ENCODE measurements around the gene NPHP4. TPM values are rescaled to one million over a fixed set of nuclear protein-coding genes. Genes with fewer than 3 reads are reported as not detected.

Gene NPHP4
- total RNA-seq, 6 experiments from 2014 or later: 1.5 to 6.0 (median 2.0) TPM

- H3K36me3 ChIP-seq: no peaks in the 10 kb centered on the region
- no peaks in the 10 kb centered on the region for H3K27me3 ChIP-seq
- H3K4me3 ChIP-seq: no peak overlapping the region
- TF ChIP-seq POLR2A (IDR thresholded peaks at IDR 0.05) (no peak), CTCF (IDR thresholded peaks at IDR 0.05) (no peak)
- no peaks in the 10 kb centered on the region for H3K4me1 ChIP-seq
- ATAC-seq: no peak
- WGBS (ENCODE audit: insufficient coverage, low coverage, low lambda C conversion rate, missing lambda C conversion rate): 69% methylated on average over 8 of the region's 12 CpGs
- intact Hi-C loops (cut with DNase I): no loop called here
- peak in 2 of 3 donors; percentile 30 to 35 for DNase-seq
- H3K9me3 ChIP-seq: no peaks in the 10 kb centered on the region
- H3K27ac ChIP-seq: no peak overlapping the region
Measured at GRCh38 chr1:5889901-5890300, 102.3 kb downstream of the NPHP4 start.

- Histone ChIP-seq H3K36me3 (no peaks in the 10 kb centered on the region), H3K4me3 (no peak overlapping the region), H3K9me3 (no peaks in the 10 kb centered on the region), H3K27me3 (no peaks in the 10 kb centered on the region), H3K4me1 (no peaks in the 10 kb centered on the region), H3K27ac (no peak overlapping the region)
- no CpG with 5 or more reads among the region's 12 CpGs for WGBS (ENCODE audit: insufficient coverage, low coverage, low lambda C conversion rate, missing lambda C conversion rate)
- ATAC-seq (no peak), DNase-seq (peak in 2 of 3 donors; percentile 29 to 34)
- TF ChIP-seq CTCF (IDR thresholded peaks at IDR 0.05) (no peak), POLR2A (IDR thresholded peaks at IDR 0.05) (no peak)
- intact Hi-C loops (cut with DNase I): no loop called here
Measured at GRCh38 chr1:5889462-5889861, 102.8 kb downstream of the NPHP4 start.

GRCh38 chr1:5888606-5889211 is 103.5 kb downstream of the NPHP4 start:
- ATAC-seq: no peak
- 83% methylated on average over 11 of the region's 13 CpGs for WGBS (ENCODE audit: insufficient coverage, low coverage, low lambda C conversion rate, missing lambda C conversion rate)
- intact Hi-C loops (cut with DNase I): no loop called here

GRCh38 chr1:5887971-5888361 is 104.3 kb downstream of the NPHP4 start:
- Histone ChIP-seq H3K27me3 (no peaks in the 10 kb centered on the region), H3K4me1 (no peaks in the 10 kb centered on the region), H3K9me3 (no peaks in the 10 kb centered on the region), H3K4me3 (no peak overlapping the region), H3K36me3 (no peaks in the 10 kb centered on the region), H3K27ac (no peak overlapping the region)
- peak in 1 of 3 donors; percentile 30 for DNase-seq
- ATAC-seq: no peak
- TF ChIP-seq CTCF (IDR thresholded peaks at IDR 0.05) (no peak), POLR2A (IDR thresholded peaks at IDR 0.05) (no peak)
- 60% methylated on average over 1 of the region's 15 CpGs for WGBS (ENCODE audit: insufficient coverage, low coverage, low lambda C conversion rate, missing lambda C conversion rate)
- intact Hi-C loops (cut with DNase I): no loop called here

More at GRCh38 chr1:5888606-5889211, 103.5 kb downstream of the NPHP4 start:
- H3K27ac ChIP-seq: no peak overlapping the region
- no peak overlapping the region for H3K4me3 ChIP-seq
- H3K9me3 ChIP-seq: no peaks in the 10 kb centered on the region
- H3K4me1 ChIP-seq: no peaks in the 10 kb centered on the region
- no peak for TF ChIP-seq CTCF (IDR thresholded peaks at IDR 0.05)
- no peak for TF ChIP-seq POLR2A (IDR thresholded peaks at IDR 0.05)
- H3K36me3 ChIP-seq: no peaks in the 10 kb centered on the region
- peak in 1 of 3 donors; percentile 14 for DNase-seq
- H3K27me3 ChIP-seq: no peaks in the 10 kb centered on the region

Data from right lobe of liver (tissue), 6 donors.